Choroid plexus epithelial cell (primary cell): ENCODE measurements around the gene ZNF442.
"Not testable (repeated sequence)": the region's sequence is repeated elsewhere in the genome, so short reads cannot be mapped to it uniquely, and the experiment has no call there.

Source experiments
- DNase-seq: peaks from one replicate; pipeline ENCODE4 v3.0.0-alpha.2; 2010; ENCODE audit warnings: low read depth
- H3K4me3 ChIP-seq: 2 replicates; pipeline ENCODE4 v1.5.1; 2011; ENCODE audit warnings: low read depth, mild to moderate bottlenecking, control low read depth, low read length, moderate library complexity
- TF ChIP-seq, protein P1 (sequence below): conservative IDR thresholded peaks from 2 replicates; pipeline ENCODE4 v1.5.1; 2011; ENCODE audit warnings: low read depth, mild to moderate bottlenecking, control low read depth, inconsistent platforms, low read length, moderate library complexity

Gene ZNF442

GRCh38 chr19:12314553-12314952 lies 50.9 kb downstream of the ZNF442 start:
- TF ChIP-seq, protein P1, sequence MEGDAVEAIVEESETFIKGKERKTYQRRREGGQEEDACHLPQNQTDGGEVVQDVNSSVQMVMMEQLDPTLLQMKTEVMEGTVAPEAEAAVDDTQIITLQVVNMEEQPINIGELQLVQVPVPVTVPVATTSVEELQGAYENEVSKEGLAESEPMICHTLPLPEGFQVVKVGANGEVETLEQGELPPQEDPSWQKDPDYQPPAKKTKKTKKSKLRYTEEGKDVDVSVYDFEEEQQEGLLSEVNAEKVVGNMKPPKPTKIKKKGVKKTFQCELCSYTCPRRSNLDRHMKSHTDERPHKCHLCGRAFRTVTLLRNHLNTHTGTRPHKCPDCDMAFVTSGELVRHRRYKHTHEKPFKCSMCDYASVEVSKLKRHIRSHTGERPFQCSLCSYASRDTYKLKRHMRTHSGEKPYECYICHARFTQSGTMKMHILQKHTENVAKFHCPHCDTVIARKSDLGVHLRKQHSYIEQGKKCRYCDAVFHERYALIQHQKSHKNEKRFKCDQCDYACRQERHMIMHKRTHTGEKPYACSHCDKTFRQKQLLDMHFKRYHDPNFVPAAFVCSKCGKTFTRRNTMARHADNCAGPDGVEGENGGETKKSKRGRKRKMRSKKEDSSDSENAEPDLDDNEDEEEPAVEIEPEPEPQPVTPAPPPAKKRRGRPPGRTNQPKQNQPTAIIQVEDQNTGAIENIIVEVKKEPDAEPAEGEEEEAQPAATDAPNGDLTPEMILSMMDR: no peak
- no peak for DNase-seq

GRCh38 chr19:12308891-12309290 lies 56.6 kb downstream of the ZNF442 start:
- not testable (repeated sequence) for H3K4me3 ChIP-seq, DNase-seq

More at GRCh38 chr19:12314553-12314952, 50.9 kb downstream of the ZNF442 start:
- H3K4me3 ChIP-seq: no peak overlapping the region
